Stromal cell of bone marrow (primary cell): ENCODE measurements around the gene SALL1.

ENCODE experiments used
- DNase-seq: peaks from one replicate; pipeline ENCODE4 v3.0.0-alpha.2; 2012; ENCODE audit warnings: low read depth

Gene SALL1

GRCh38 chr16:51111759-51112158, 39.3 kb downstream of the SALL1 start:
- no peak for DNase-seq

- DNase-seq, result no peak
Measured at GRCh38 chr16:51110700-51111157, 40.3 kb downstream of the SALL1 start.

- no peak for DNase-seq
Measured at GRCh38 chr16:51109173-51109572, 41.9 kb downstream of the SALL1 start.

- no peak for DNase-seq
Measured at GRCh38 chr16:51107742-51108141, 43.3 kb downstream of the SALL1 start.

GRCh38 chr16:51106535-51106934, 44.5 kb downstream of the SALL1 start:
- no peak for DNase-seq

- no peak for DNase-seq
Measured at GRCh38 chr16:51103590-51103989, 47.5 kb downstream of the SALL1 start.

- no peak for DNase-seq
Measured at GRCh38 chr16:51097729-51098128, 53.3 kb downstream of the SALL1 start.

GRCh38 chr16:51095890-51096626, 55.0 kb downstream of the SALL1 start:
- no peak for DNase-seq

GRCh38 chr16:51095084-51095881, 55.8 kb downstream of the SALL1 start:
- no peak for DNase-seq

- no peak for DNase-seq
Measured at GRCh38 chr16:51093726-51094280, 57.3 kb downstream of the SALL1 start.
